Activated naive CD4-positive, alpha-beta T cell treated with anti-CD3 and anti-CD28 coated beads, Interleukin-2, amount 50 U/mL, for 16 hours (primary cell): ENCODE measurements around the gene MDM4.

Source experiments
- DNase-seq: peaks from one replicate; pipeline ENCODE4 v3.0.0-alpha.2; 2020

Gene MDM4

DNA sequence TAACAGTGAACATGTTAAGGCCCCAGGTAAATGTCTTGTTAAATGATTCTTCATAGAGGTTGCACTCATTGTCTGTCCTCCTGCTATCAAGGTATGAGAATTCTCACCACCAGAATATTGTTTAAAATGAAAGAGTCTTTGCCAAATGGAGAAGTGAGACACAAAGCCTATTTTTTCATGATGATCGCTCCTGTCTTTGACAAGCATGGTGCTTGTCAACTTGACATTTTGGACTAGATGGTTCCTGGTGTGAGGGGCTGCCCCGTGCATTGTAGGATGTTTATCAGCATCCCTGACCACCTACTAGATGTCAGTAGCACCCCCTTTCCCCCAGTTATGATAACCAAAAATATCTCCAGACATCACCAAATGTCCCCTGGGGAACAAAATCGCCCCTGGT lies 65.6 kb downstream of the MDM4 start:
- no peak for DNase-seq

DNA sequence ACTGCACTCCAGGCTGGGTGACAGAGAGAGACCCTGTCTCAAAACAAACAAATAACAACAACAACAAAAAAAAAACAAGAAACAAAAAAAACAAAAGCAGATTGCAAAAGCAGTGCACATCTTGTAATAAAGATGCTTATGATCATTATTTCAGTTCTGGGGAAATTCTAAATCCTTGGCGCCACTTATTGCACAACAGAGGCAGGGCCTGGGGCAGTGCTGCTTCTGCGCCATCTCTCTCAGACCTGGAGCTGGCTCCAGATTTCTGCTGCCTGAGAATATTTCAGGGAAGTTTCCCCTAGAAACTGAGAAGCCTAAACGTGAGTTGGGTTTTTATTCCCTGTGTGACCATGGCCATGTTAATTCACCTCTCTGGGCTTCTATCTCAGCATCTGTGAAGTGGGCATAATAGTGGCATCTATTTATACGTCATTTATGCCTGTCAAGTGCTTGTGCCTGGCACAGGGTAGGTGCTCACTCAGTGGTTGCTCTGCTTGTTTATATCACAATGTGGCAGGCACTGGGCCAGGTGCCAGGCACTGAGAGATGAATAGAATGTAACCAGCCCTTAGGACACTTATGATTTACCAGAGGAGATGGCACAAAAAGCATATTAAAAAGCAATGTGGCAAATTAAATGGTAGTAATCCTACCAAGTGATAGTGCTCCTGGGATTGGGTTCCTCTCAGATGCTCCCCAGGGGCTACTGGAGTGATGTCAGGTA lies 67.9 kb downstream of the MDM4 start:
- no peak for DNase-seq

- no peak for DNase-seq
These were observed 68.6 kb downstream of the MDM4 start for GRCh38 chr1:204584699-204585372.

- DNase-seq = no peak
These were observed 71.4 kb downstream of the MDM4 start for GRCh38 chr1:204587621-204588020.

DNA sequence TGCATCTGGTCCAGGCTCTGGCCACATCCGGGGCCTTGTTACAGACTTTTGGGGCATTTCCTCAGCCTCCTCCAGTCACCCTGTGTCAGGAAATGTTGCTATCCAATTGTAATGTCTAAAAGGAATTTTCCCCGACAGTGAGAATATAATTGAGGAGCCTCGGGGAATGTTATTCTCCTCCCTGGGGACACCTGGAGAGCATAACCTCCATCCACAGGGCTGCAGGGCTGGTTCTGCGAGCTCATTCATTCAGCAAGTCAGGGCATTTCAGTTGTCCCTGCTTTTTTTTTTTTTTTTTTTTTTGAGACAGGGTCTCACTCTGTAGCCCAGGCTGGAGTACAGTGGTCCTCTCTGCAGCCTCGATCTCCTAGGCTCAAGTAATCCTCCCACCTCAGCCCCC lies 72.6 kb downstream of the MDM4 start:
- DNase-seq = no peak

GRCh38 chr1:204589409-204590038 lies 73.3 kb downstream of the MDM4 start:
- DNase-seq = no peak

DNA sequence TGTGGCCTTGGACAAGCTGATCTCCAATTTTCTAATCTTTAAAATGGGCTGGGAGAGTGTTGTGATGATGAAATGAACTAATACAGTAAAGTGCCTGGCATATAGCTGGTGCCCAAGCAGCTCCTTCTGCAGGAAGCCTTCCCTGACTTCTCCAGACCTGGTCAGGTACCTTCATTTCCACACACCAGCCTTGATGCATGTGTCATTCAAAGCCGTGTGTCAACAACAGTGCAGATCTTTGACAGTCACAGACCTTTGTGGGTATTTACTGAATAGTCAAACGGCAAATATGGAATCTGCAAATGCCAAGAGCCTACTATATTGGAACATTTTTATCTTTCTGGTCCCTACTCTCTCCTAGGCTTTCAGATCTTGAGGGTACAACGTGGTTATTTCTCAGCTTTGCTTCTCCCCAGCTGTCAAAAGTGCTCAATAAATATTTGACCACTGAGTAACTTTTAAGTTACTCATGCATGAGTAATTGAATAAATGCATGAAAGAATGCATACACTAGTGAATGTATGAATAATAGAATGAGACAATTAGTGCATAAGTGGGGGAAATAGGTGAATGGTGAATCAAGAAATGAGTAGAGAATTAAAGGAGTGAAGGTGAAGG lies 75.4 kb downstream of the MDM4 start:
- DNase-seq = no peak

GRCh38 chr1:204592246-204592948 lies 76.2 kb downstream of the MDM4 start:
- no peak for DNase-seq

DNA sequence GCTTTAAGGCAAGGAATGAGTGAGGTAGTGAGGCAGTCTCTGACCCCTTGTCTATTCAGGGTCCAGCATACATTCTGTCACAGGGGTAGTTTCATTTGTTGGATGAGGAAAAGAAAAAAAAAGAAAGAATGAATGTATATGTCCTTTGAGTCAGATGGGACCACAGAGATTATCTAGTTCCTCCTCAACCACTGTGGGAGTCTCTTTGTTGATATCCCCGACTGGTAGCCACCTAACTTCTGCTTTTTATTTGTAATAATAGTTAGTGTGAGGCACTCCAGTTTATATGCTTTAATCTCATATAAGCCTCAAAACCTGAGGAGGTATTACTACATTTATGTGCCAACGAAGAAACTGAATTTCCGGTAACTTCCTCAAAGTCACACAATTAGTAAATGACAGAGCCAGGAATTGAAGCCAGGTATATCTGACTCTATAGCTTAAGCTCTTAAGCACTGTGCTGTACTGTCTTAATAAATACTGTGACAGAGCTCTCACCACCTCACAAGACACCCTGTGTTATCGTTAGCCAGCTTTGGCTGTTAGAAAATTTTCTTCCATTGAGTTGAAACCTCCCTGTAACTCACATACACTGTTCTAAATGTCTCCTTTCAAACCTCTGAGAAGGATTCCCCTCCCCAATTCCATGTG lies 82.2 kb downstream of the MDM4 start:
- DNase-seq = no peak

- no peak for DNase-seq
These were observed 82.9 kb downstream of the MDM4 start for GRCh38 chr1:204599098-204599497.

- DNase-seq = no peak
These were observed 83.4 kb downstream of the MDM4 start for GRCh38 chr1:204599596-204599995.

GRCh38 chr1:204600203-204600602 lies 84.0 kb downstream of the MDM4 start:
- no peak for DNase-seq

DNA sequence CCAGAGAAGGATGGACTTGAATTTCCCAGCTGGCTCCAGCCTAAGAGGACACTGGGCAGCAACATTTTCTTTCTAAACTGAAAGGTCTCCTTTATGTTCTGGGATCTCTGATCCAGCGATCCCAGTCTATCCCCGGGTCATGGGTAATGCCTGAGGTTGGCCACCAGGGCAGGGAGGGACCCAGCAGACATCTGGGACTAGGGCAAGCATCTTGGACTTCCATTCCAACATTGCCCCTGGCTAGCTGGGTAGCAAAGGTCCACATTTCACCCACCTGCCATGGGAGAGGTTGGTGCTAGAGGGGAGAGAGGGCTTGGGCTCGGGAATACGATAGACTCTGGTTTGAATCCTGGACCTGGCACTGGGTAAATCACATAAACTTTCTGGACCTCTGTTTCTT lies 84.8 kb downstream of the MDM4 start:
- DNase-seq = no peak

- no peak for DNase-seq
These were observed 85.9 kb downstream of the MDM4 start for GRCh38 chr1:204602111-204602579.

DNA sequence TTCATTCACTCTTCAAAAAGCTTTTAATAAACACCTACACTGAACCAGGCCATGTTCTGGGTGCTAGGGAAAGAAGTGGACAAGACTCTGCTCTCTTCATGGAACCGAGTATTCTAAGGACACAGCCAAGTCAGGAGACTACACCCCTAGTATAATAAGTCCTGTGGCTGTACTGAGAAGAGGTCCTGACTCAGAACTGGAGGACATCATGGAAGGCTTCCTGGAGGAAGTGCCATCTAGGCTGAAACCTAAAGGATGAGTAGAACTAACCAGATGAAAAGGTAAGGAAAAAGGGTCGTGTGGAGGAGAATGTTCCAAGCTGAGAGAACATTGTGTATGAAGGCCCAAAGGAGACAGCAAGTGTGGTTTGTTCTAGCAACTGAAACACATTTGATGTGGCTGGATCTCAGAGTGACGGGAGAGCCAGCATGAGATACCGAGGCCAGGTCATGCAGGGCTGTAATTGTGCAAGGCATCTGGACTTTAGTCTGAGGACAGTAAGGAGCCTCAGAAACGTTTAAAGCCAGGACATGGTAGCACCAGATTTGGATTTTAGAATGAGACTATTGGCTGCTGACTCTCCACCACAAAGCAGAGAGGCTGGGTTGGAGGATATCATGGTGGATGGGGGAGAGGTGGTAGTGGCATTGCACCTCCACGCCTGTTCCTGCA lies 86.8 kb downstream of the MDM4 start:
- DNase-seq = no peak

DNA sequence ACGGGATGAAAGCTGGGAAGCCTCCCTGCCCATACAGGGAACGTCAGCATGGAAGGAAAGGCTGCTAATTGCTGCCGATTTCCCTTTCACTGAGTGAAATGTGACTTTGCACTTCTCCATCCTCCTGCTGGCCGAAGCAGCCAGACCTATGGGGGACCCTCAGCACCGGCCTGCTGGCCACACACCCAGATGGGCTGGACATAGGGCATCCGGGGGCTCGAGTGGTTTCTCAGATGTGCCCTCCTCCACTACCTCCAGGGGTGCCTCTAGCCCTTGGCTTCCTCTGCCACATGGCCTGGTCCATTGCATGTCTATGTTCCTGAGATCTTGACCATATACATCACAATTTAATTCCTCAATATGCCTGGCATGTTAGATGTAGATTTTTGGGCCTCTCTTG lies 89.6 kb downstream of the MDM4 start:
- DNase-seq = no peak
